PC-9 (cell line): Measurements from ENCODE around the gene HOXB5.

ENCODE experiments used
- EZH2 ChIP-seq: fragments of 200-600 bp; sonication (generic); IDR thresholded peaks from 2 replicates; pipeline ENCODE4 v1.8.0; 2017; ENCODE audit warnings: antibody characterized with exemption, low read depth
- TF ChIP-seq, protein P1 (sequence below): fragments of 200-600 bp; sonication (generic); conservative IDR thresholded peaks from 2 replicates; pipeline ENCODE4 v1.6.1; 2017; ENCODE audit warnings: mixed run types, antibody characterized with exemption, mild to moderate bottlenecking, moderate library complexity

GRCh38 chr17:48615047-48615962 lies 21.7 kb upstream of the HOXB5 start, which contains the start of gene HOXB8:
- TF ChIP-seq, protein P1, sequence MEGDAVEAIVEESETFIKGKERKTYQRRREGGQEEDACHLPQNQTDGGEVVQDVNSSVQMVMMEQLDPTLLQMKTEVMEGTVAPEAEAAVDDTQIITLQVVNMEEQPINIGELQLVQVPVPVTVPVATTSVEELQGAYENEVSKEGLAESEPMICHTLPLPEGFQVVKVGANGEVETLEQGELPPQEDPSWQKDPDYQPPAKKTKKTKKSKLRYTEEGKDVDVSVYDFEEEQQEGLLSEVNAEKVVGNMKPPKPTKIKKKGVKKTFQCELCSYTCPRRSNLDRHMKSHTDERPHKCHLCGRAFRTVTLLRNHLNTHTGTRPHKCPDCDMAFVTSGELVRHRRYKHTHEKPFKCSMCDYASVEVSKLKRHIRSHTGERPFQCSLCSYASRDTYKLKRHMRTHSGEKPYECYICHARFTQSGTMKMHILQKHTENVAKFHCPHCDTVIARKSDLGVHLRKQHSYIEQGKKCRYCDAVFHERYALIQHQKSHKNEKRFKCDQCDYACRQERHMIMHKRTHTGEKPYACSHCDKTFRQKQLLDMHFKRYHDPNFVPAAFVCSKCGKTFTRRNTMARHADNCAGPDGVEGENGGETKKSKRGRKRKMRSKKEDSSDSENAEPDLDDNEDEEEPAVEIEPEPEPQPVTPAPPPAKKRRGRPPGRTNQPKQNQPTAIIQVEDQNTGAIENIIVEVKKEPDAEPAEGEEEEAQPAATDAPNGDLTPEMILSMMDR: no peak
- no peak for TF ChIP-seq EZH2
